Neural cell (in vitro differentiated cells): ENCODE data around the gene GFAP. TPM values are rescaled to one million over a fixed set of nuclear protein-coding genes. Genes with fewer than 3 reads are reported as not detected.

Source experiments
- H2AFZ ChIP-seq: fragments of 200-600, 300-800 bp; sonication (generic), shearing (Covaris generic); 2 replicates; pipeline ENCODE4 v1.6.0; 2014; ENCODE audit warnings: low read depth, mild to moderate bottlenecking, antibody characterized with exemption, low read length, moderate library complexity
- H3F3A ChIP-seq: fragments of 200-600 bp; shearing (Covaris generic); 2 replicates; pipeline ENCODE4 v1.6.1; 2016; ENCODE audit warnings: mild to moderate bottlenecking, moderate library complexity, mixed read lengths, antibody characterized with exemption, low read length; ENCODE audit not compliant: insufficient read depth, poor library complexity, severe bottlenecking
- H3K27ac ChIP-seq: fragments of 200-600, 300-800 bp; sonication (generic), shearing (Covaris generic); 2 replicates; pipeline ENCODE4 v1.5.1; 2014; ENCODE audit warnings: mild to moderate bottlenecking, low read length, moderate library complexity
- H3K27me3 ChIP-seq: fragments of 300-800, 200-600 bp; sonication (generic), shearing (Covaris generic); 2 replicates; pipeline ENCODE4 v1.6.0; 2014; ENCODE audit warnings: mild to moderate bottlenecking, low read depth, low read length, moderate library complexity; ENCODE audit not compliant: insufficient read depth
- H3K36me3 ChIP-seq: fragments of 300-800, 200-600 bp; sonication (generic), shearing (Covaris generic); 2 replicates; pipeline ENCODE4 v1.5.1; 2014; ENCODE audit warnings: mild to moderate bottlenecking, antibody characterized with exemption, low read length, moderate library complexity; ENCODE audit not compliant: insufficient read depth
- H3K4me2 ChIP-seq: fragments of 300-800, 200-600 bp; sonication (generic), shearing (Covaris generic); 2 replicates; pipeline ENCODE4 v1.6.0; 2014; ENCODE audit warnings: mild to moderate bottlenecking, low read length
- H3K4me3 ChIP-seq: fragments of 300-800, 200-600 bp; sonication (generic), shearing (Covaris generic); 2 replicates; pipeline ENCODE4 v1.5.1; 2014; ENCODE audit warnings: mild to moderate bottlenecking, low read length, moderate library complexity
- H3K79me2 ChIP-seq: fragments of 200-600 bp; shearing (Covaris generic); replicated peaks from 2 replicates; pipeline ENCODE4 v1.6.0; 2014; ENCODE audit warnings: mild to moderate bottlenecking, low read length, moderate library complexity; ENCODE audit not compliant: insufficient read depth
- H3K9ac ChIP-seq: fragments of 300-800, 200-600 bp; sonication (generic), shearing (Covaris generic); 2 replicates; pipeline ENCODE4 v1.6.1; 2016; ENCODE audit warnings: mild to moderate bottlenecking, low read length, mixed read lengths
- H3K9me2 ChIP-seq: fragments of 200-600 bp; shearing (Covaris generic); 2 replicates; pipeline ENCODE4 v1.6.1; 2016; ENCODE audit warnings: mild to moderate bottlenecking, low read length, mixed read lengths; ENCODE audit not compliant: insufficient read depth
- H3K9me3 ChIP-seq: fragments of 200-600, 300-800 bp; sonication (generic), shearing (Covaris generic); 2 replicates; pipeline ENCODE4 v1.6.1; 2016; ENCODE audit warnings: mild to moderate bottlenecking, mixed run types, low read length, moderate library complexity, mixed read lengths
- H4K20me1 ChIP-seq: fragments of 200-600 bp; shearing (Covaris generic); 2 replicates; pipeline ENCODE4 v1.6.1; 2016; ENCODE audit warnings: mild to moderate bottlenecking, mixed run types; ENCODE audit not compliant: insufficient read depth
- EP300 ChIP-seq: fragments of 450-650 bp; conservative IDR thresholded peaks from 2 replicates; pipeline ENCODE4 v1.6.1; 2014; ENCODE audit warnings: antibody characterized with exemption, mild to moderate bottlenecking, moderate library complexity; ENCODE audit not compliant: poor library complexity, severe bottlenecking
- EZH2 ChIP-seq: fragments of 200-600, 300-800 bp; shearing (Covaris generic), sonication (generic); IDR thresholded peaks from 2 replicates; pipeline ENCODE4 v1.6.1; 2014; ENCODE audit warnings: antibody characterized with exemption, low read length, borderline replicate concordance, mild to moderate bottlenecking; ENCODE audit not compliant: insufficient read depth, poor library complexity, severe bottlenecking
- MXI1 ChIP-seq: fragments of 450-650 bp; conservative IDR thresholded peaks from 2 replicates; pipeline ENCODE4 v1.6.1; 2014; ENCODE audit warnings: antibody characterized with exemption, mild to moderate bottlenecking; ENCODE audit not compliant: poor library complexity, severe bottlenecking
- POLR2AphosphoS5 ChIP-seq: IDR thresholded peaks from 2 replicates; pipeline ENCODE4 v1.6.1; 2012
- RAD21 ChIP-seq: fragments of 450-650 bp; conservative IDR thresholded peaks from 2 replicates; pipeline ENCODE4 v1.6.1; 2014; ENCODE audit warnings: antibody characterized with exemption, mild to moderate bottlenecking, moderate library complexity
- SMC3 ChIP-seq: fragments of 450-650 bp; conservative IDR thresholded peaks from 2 replicates; pipeline ENCODE4 v1.6.1; 2014; ENCODE audit warnings: antibody characterized with exemption, mild to moderate bottlenecking, moderate library complexity; ENCODE audit not compliant: poor library complexity
- TAF1 ChIP-seq: IDR thresholded peaks from 2 replicates; pipeline ENCODE4 v1.6.1; 2012; ENCODE audit warnings: low read depth
- polyA plus RNA-seq: library from polyadenylated mRNA; depleted of rRNA; stranded (reverse); fragments of >200 nt; gene quantifications from 2 replicates; pipeline ENCODE4 v1.2.3, GENCODE V29; 2014
- TF ChIP-seq, protein P1 (sequence below): IDR thresholded peaks from 2 replicates; pipeline ENCODE4 v1.6.1; 2012; ENCODE audit warnings: borderline replicate concordance
- TF ChIP-seq, protein P2 (sequence below): fragments of 450-650 bp; IDR thresholded peaks from 2 replicates; pipeline ENCODE4 v1.5.1; 2014; ENCODE audit warnings: antibody characterized with exemption, mild to moderate bottlenecking, moderate library complexity; ENCODE audit not compliant: poor library complexity, severe bottlenecking

The GFAP gene
- polyA plus RNA-seq, 1 donor from 2014 or later, result not detected

DNA sequence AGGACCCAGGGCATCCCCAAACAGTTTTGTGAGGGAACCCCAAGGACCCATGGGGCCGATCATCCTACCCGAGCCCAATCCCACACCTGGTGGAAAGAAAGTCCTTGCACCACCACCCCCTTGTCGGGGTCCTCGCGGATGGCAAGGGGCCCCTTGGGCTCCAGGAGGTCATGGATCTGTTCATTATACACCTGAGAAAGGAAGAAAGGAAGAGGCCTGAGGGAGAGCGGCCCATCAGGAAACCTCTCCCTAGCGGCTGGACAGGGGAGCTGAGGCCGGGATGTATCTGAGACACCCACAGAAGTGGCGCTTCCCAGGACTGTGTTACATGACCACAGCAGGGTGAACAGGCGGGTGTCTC lies 19.4 kb upstream of the GFAP start:
- Histone ChIP-seq H2AFZ (no peak overlapping the region), H3K79me2 (peaks cover 10% of the 10 kb centered on the region), H3K4me3 (no peak overlapping the region), H3F3A (no peaks in the 10 kb centered on the region), H3K27me3 (no peaks in the 10 kb centered on the region), H3K36me3 (no peaks in the 10 kb centered on the region), H4K20me1 (no peaks in the 10 kb centered on the region), H3K9me3 (no peaks in the 10 kb centered on the region), H3K9me2 (no peaks in the 10 kb centered on the region), H3K4me2 (no peak overlapping the region), H3K27ac (no peak overlapping the region), H3K9ac (no peak overlapping the region)
- TF ChIP-seq EZH2 (no peak), MXI1 (no peak), SMC3 (no peak), EP300 (no peak), POLR2AphosphoS5 (no peak), TAF1 (no peak), RAD21 (no peak)
- TF ChIP-seq, protein P1, sequence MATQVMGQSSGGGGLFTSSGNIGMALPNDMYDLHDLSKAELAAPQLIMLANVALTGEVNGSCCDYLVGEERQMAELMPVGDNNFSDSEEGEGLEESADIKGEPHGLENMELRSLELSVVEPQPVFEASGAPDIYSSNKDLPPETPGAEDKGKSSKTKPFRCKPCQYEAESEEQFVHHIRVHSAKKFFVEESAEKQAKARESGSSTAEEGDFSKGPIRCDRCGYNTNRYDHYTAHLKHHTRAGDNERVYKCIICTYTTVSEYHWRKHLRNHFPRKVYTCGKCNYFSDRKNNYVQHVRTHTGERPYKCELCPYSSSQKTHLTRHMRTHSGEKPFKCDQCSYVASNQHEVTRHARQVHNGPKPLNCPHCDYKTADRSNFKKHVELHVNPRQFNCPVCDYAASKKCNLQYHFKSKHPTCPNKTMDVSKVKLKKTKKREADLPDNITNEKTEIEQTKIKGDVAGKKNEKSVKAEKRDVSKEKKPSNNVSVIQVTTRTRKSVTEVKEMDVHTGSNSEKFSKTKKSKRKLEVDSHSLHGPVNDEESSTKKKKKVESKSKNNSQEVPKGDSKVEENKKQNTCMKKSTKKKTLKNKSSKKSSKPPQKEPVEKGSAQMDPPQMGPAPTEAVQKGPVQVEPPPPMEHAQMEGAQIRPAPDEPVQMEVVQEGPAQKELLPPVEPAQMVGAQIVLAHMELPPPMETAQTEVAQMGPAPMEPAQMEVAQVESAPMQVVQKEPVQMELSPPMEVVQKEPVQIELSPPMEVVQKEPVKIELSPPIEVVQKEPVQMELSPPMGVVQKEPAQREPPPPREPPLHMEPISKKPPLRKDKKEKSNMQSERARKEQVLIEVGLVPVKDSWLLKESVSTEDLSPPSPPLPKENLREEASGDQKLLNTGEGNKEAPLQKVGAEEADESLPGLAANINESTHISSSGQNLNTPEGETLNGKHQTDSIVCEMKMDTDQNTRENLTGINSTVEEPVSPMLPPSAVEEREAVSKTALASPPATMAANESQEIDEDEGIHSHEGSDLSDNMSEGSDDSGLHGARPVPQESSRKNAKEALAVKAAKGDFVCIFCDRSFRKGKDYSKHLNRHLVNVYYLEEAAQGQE, result no peak
- TF ChIP-seq, protein P2, sequence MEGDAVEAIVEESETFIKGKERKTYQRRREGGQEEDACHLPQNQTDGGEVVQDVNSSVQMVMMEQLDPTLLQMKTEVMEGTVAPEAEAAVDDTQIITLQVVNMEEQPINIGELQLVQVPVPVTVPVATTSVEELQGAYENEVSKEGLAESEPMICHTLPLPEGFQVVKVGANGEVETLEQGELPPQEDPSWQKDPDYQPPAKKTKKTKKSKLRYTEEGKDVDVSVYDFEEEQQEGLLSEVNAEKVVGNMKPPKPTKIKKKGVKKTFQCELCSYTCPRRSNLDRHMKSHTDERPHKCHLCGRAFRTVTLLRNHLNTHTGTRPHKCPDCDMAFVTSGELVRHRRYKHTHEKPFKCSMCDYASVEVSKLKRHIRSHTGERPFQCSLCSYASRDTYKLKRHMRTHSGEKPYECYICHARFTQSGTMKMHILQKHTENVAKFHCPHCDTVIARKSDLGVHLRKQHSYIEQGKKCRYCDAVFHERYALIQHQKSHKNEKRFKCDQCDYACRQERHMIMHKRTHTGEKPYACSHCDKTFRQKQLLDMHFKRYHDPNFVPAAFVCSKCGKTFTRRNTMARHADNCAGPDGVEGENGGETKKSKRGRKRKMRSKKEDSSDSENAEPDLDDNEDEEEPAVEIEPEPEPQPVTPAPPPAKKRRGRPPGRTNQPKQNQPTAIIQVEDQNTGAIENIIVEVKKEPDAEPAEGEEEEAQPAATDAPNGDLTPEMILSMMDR, result no peak

DNA sequence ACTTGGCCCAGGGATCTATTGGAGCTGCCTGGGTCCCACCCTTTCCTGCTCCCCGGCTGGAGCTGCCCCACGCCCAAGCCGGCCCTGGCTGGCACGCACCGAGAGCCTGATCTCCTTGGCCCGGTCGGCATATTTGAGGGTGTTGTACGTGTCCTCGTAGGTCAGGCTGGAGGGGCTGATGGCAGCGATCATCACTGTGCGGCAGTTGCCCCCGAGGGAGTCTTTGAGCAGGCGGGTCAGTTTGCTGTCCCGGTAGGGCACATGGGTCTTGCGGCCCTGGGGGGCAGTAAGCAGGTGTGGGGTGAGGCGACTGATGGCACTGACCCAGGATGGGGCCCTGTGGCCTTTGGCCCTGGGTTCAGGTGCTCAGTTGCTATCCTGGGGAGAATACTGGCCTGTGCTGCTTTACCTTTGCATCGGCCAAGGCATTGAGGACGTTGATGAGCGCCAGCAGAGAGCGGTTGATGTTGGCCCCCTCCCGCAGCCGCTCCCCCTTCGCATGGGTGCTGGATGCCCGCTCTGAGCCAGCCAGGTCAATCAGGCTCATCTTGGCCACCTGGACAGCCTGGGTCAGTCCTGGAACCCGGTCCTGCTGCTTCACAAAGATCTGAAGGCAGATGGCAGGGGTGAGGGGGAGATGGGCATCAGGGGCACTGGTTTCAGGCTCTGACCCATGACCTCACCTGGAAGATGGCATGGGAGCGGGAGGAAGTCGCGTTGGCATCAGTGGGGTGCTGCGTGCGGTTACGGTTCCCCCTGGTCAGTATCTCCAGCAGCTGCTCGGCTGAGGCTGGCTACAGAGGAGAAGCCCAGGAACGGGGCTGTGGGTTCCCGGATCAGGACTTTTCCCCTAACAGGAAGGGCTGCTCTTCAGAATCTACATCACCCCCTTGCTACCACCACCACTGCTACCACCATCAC lies 18.8 kb upstream of the GFAP start:
- no peak for TF ChIP-seq EZH2
- no peak for TF ChIP-seq RAD21
- no peak for TF ChIP-seq TAF1
- no peak for TF ChIP-seq SMC3
- no peak for TF ChIP-seq MXI1
- TF ChIP-seq, protein P2, result no peak
- no peak for TF ChIP-seq EP300
- TF ChIP-seq POLR2AphosphoS5, result no peak
- TF ChIP-seq, protein P1, result no peak
- H2AFZ ChIP-seq, result no peak overlapping the region
- H3K4me3 ChIP-seq, result no peak overlapping the region
- no peaks in the 10 kb centered on the region for H3K36me3 ChIP-seq
- H3K9ac ChIP-seq, result no peak overlapping the region
- H3K27me3 ChIP-seq, result no peaks in the 10 kb centered on the region
- H3K9me2 ChIP-seq, result no peaks in the 10 kb centered on the region
- no peaks in the 10 kb centered on the region for H4K20me1 ChIP-seq
- no peaks in the 10 kb centered on the region for H3K9me3 ChIP-seq
- H3K27ac ChIP-seq, result no peak overlapping the region
- peaks cover 10% of the 10 kb centered on the region for H3K79me2 ChIP-seq
- no peaks in the 10 kb centered on the region for H3F3A ChIP-seq
- H3K4me2 ChIP-seq, result no peak overlapping the region
